ENCODE results near the gene FBXW2. TPM values are rescaled to one million over a fixed set of nuclear protein-coding genes. Genes with fewer than 3 reads are reported as not detected.

Gene FBXW2
- total RNA-seq, 1 experiment from 2014 or later: 62.1 TPM

DNA sequence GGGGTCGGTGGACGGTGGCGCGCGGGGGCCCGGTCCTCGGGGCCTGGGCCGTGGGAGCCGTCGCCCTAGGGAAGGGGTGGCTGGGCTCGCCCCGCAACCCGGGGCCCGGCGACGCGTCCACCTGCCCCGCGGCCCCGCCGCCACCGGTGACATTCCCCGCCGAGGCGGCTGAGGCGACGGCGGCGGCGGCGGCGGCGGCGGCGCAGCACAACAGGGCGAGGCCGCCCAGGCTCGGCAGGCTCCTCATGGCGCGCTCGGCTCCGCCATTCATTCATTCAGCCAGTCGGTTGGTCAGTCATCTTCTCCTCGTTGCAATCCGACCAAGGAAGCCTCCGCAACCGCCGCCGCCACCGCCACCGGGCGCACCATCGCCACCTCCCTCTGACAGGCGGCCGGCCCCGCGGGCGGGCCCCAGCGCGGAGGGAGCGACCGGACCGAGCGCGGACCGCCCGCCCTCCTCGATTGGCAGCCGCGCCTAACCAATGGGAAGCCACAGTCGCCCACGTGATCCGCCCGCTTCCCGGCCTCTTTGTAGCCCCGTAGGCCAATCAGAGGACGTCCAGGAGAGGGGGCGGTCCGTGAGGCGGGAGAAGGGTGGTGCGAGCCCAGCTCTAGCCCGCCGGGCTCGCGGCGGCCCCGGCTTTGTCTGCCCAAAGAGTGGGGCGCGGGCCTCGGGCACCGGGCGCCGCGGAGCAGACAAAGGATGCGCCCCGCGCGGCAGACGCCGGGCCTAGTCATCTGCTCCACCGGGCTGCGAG lies 78.9 kb downstream of the FBXW2 start, which contains the start of gene MEGF9:
Gene MEGF9 (minus strand): TSS at position 383 of the 758 bp plus-strand sequence. CDS start 112 bp downstream, at position 271.
- H2BK15ac ChIP-seq (ENCODE audit: low read depth, low read length): no peak within 1 kb of the TSS
- H2AK5ac ChIP-seq (ENCODE audit: insufficient read length, low read length): no peak within 1 kb of the TSS
- no peak within 1 kb of the TSS for H3K4ac ChIP-seq (ENCODE audit: low read depth, low read length)
- peak within 1 kb of the TSS; percentile 36 for H3K9ac ChIP-seq (ENCODE audit: extremely low read depth, insufficient read length, low read length)
- H2AFZ ChIP-seq (ENCODE audit: low read length): no peak within 1 kb of the TSS
- no peak within 1 kb of the TSS for H3K27ac ChIP-seq (ENCODE audit: insufficient read length, low read depth, low read length)
- H3T11ph ChIP-seq (ENCODE audit: low read length): no peak within 1 kb of the TSS
- H3K23me2 ChIP-seq (ENCODE audit: insufficient read length, low read depth, low read length, poor library complexity, severe bottlenecking): peaks cover 10% of the 10 kb centered on the region
- Mint-ChIP-seq H3K9me3 (no peaks in the 10 kb centered on the region), H3K4me3 (peak within 1 kb of the TSS; percentile 80 to 88), H3K36me3 (ENCODE audit: insufficient read depth in 1 of 3, low read depth in 3 of 3) (no peaks in the 10 kb centered on the region), H3K27ac (no peak within 1 kb of the TSS), H3K4me1 (peaks cover 14 to 28% of the 10 kb centered on the region in 2 experiments), H3K27me3 (ENCODE audit: low read depth) (peaks cover 34% of the 10 kb centered on the region)
- no peaks in the 10 kb centered on the region for H3K4me1 ChIP-seq (ENCODE audit: insufficient read depth, low read length)
- H3K18ac ChIP-seq (ENCODE audit: insufficient read length, low read depth, low read length): peak within 1 kb of the TSS; percentile 61
- no peaks in the 10 kb centered on the region for H4K20me1 ChIP-seq (ENCODE audit: control insufficient read depth, insufficient read depth, insufficient read length)
- H2BK5ac ChIP-seq (ENCODE audit: insufficient read length, low read length): no peak within 1 kb of the TSS
- H3K14ac ChIP-seq (ENCODE audit: insufficient read depth, low read length): peak within 1 kb of the TSS; percentile 72
- no peak within 1 kb of the TSS for H2BK20ac ChIP-seq (ENCODE audit: low read depth, low read length, poor library complexity, severe bottlenecking)
- no peak within 1 kb of the TSS for H4K5ac ChIP-seq (ENCODE audit: insufficient read length, low read depth, low read length)
- H2BK12ac ChIP-seq (ENCODE audit: insufficient read length, low read depth, low read length): no peak within 1 kb of the TSS
- no peaks in the 10 kb centered on the region for H3K79me2 ChIP-seq (ENCODE audit: insufficient read depth, low read length)
- H3K56ac ChIP-seq (ENCODE audit: insufficient read length, low read depth, low read length): no peak within 1 kb of the TSS
- H3K9me3 ChIP-seq (ENCODE audit: control insufficient read depth, low read depth, low read length): no peaks in the 10 kb centered on the region
- H3K27me3 ChIP-seq (ENCODE audit: insufficient read depth, low read length): peaks cover 13% of the 10 kb centered on the region; the same call in 1 of the 2 replicates
- no peak within 1 kb of the TSS for H4K8ac ChIP-seq (replicated peaks; ENCODE audit: insufficient read length, low read depth, low read length)
- H3K23ac ChIP-seq (ENCODE audit: insufficient read length, low read depth, low read length): no peak within 1 kb of the TSS
- TF ChIP-seq, protein P1, sequence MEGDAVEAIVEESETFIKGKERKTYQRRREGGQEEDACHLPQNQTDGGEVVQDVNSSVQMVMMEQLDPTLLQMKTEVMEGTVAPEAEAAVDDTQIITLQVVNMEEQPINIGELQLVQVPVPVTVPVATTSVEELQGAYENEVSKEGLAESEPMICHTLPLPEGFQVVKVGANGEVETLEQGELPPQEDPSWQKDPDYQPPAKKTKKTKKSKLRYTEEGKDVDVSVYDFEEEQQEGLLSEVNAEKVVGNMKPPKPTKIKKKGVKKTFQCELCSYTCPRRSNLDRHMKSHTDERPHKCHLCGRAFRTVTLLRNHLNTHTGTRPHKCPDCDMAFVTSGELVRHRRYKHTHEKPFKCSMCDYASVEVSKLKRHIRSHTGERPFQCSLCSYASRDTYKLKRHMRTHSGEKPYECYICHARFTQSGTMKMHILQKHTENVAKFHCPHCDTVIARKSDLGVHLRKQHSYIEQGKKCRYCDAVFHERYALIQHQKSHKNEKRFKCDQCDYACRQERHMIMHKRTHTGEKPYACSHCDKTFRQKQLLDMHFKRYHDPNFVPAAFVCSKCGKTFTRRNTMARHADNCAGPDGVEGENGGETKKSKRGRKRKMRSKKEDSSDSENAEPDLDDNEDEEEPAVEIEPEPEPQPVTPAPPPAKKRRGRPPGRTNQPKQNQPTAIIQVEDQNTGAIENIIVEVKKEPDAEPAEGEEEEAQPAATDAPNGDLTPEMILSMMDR (conservative IDR thresholded peaks at IDR 0.05): no peak
- no peak within 1 kb of the TSS for H4K91ac ChIP-seq (ENCODE audit: insufficient read length, low read depth, low read length)
- H3K4me2 ChIP-seq (ENCODE audit: insufficient read depth, insufficient read length, low read length): peak within 1 kb of the TSS; percentile 28
- H3K79me1 ChIP-seq (ENCODE audit: insufficient read depth, low read depth, low read length, poor library complexity, severe bottlenecking): no peaks in the 10 kb centered on the region
- DNase-seq: peak; percentile 97
- no peak within 1 kb of the TSS for H2BK120ac ChIP-seq (ENCODE audit: low read depth, low read length, poor library complexity, severe bottlenecking)
- no CpG with 5 or more reads among the region's 102 CpGs for WGBS (ENCODE audit: extremely low coverage, insufficient read length, low lambda C conversion rate)

Measured in H9 (cell line).